ENCODE data around the gene BANK1. TPM values are rescaled to one million over a fixed set of nuclear protein-coding genes. Genes with fewer than 3 reads are reported as not detected.

Gene BANK1
- total RNA-seq, 1 experiment from 2014 or later, result 2.4 TPM

- H3K9ac ChIP-seq (ENCODE audit: low read length), result no peak overlapping the region
- no TSS peak for BruUV-seq (replicated peaks)
- ATAC-seq (no peak), DNase-seq (ENCODE audit: low read depth, low spot score) (no peak)
- H3K9me3 ChIP-seq (ENCODE audit: control insufficient read depth in 1 of 2, insufficient read depth in 1 of 2, low read depth in 1 of 2, low read length in 2 of 2), result no peaks in the 10 kb centered on the region
- no peak overlapping the region for H3K4me3 ChIP-seq (replicated peaks in 1 of 2; ENCODE audit: low read depth in 1 of 2, low read length in 2 of 2)
- H3K79me2 ChIP-seq (ENCODE audit: insufficient read depth, low read length), result no peaks in the 10 kb centered on the region
- ChIA-PET CTCF (no interaction called here), POLR2A (no interaction called here), RAD21 (ENCODE audit: low non-redundant PET in 1 of 2, low total read pairs in 2 of 2, uncharacterized antibody in 2 of 2, unreplicated experiment in 2 of 2) (no interaction called here)
- H3K9me2 ChIP-seq (ENCODE audit: insufficient read depth), result no peaks in the 10 kb centered on the region
- TF ChIP-seq REST (IDR thresholded peaks at IDR 0.05; ENCODE audit: low read depth) (no peak), ZNF274 (IDR thresholded peaks at IDR 0.05; ENCODE audit: low read depth, low read length) (no peak), ATF3 (IDR thresholded peaks at IDR 0.05) (no peak), JUND (IDR thresholded peaks at IDR 0.05) (no peak), SRF (IDR thresholded peaks at IDR 0.05; ENCODE audit: low read depth) (no peak), EGR1 (IDR thresholded peaks at IDR 0.05; ENCODE audit: low read depth) (no peak), EZH2 (IDR thresholded peaks at IDR 0.05) (no peak), CTCF (IDR thresholded peaks at IDR 0.05 in 2 of 3, conservative IDR thresholded peaks at IDR 0.05 in 1 of 3; ENCODE audit: borderline replicate concordance in 1 of 3, insufficient read depth in 1 of 3, low read depth in 2 of 3, low read length in 2 of 3) (no peak), CBX3 (IDR thresholded peaks at IDR 0.05; ENCODE audit: low read depth) (no peak), SIN3A (IDR thresholded peaks at IDR 0.05; ENCODE audit: low read depth) (no peak), CEBPB (IDR thresholded peaks at IDR 0.05; ENCODE audit: low read depth) (no peak), POLR2AphosphoS5 (IDR thresholded peaks at IDR 0.05; ENCODE audit: low read depth, low read length) (no peak), ZFX (IDR thresholded peaks at IDR 0.05) (no peak), RAD21 (IDR thresholded peaks at IDR 0.05; ENCODE audit: low read depth) (no peak), YY1 (IDR thresholded peaks at IDR 0.05; ENCODE audit: extremely low read depth, insufficient replicate concordance, low read depth, low read length) (no peak), POLR2A (IDR thresholded peaks at IDR 0.05; ENCODE audit: borderline replicate concordance, extremely low read depth, insufficient read depth, insufficient read length) (no peak), FOSL1 (IDR thresholded peaks at IDR 0.05; ENCODE audit: low read depth) (no peak), TCF7L2 (IDR thresholded peaks at IDR 0.05; ENCODE audit: borderline replicate concordance, extremely low read depth, insufficient read depth, insufficient read length) (no peak)
- H3K4me1 ChIP-seq (ENCODE audit: control insufficient read depth in 1 of 2, insufficient read depth in 2 of 2, low read length in 2 of 2), result no peaks in the 10 kb centered on the region
- no peak overlapping the region for H3K27ac ChIP-seq (ENCODE audit: low read depth, low read length)
- no peaks in the 10 kb centered on the region for H3K36me3 ChIP-seq (ENCODE audit: control insufficient read depth in 1 of 2, insufficient read depth in 2 of 2, low read length in 2 of 2)
- H4K20me1 ChIP-seq (ENCODE audit: insufficient read depth), result no peaks in the 10 kb centered on the region
- intact Hi-C loops (cut with micrococcal nuclease), result no loop called here
- H3K4me2 ChIP-seq (ENCODE audit: low read length), result no peak overlapping the region
- no peaks in the 10 kb centered on the region for H3K27me3 ChIP-seq (ENCODE audit: insufficient read depth, low read length)
- H2AFZ ChIP-seq (ENCODE audit: low read depth, low read length, poor library complexity, severe bottlenecking), result no peak overlapping the region
Observed at GRCh38 chr4:101853028-101853427, 62.5 kb downstream of the BANK1 start.

Data from HCT116 (cell line).